WTC11 (cell line): ENCODE measurements around the gene SYTL1. TPM values are rescaled to one million over a fixed set of nuclear protein-coding genes. Genes with fewer than 3 reads are reported as not detected.

Source experiments
- ATAC-seq: fragments of 200-7000 bp; cut with Tn5 transposase; 2 replicates; pipeline ENCODE4 v1.10.0; 2021; ENCODE audit warnings: mild to moderate bottlenecking, moderate library complexity
- CTCF ChIA-PET: fragments of 300-600 bp; sonication (Branson Sonifier 250); formaldehyde crosslinking; loops from one replicate; lab custom pipeline; 2021; ENCODE audit warnings: antibody characterized with exemption; lab: Charles Lee
- POLR2A ChIA-PET: fragments of 350-600 bp; sonication (Branson Sonifier 250); formaldehyde crosslinking; loops from one replicate; lab custom pipeline; 2021; ENCODE audit warnings: antibody characterized with exemption; lab: Charles Lee
- DNase-seq: peaks from one replicate; pipeline ENCODE4 v3.0.0; 2021; ENCODE audit warnings: low spot score
- H3K27ac Mint-ChIP-seq: 2 replicates; pipeline ENCODE4 v1.8.0; 2021; ENCODE audit warnings: mixed read lengths
- H3K27me3 Mint-ChIP-seq: 2 replicates; pipeline ENCODE4 v1.8.0; 2021; ENCODE audit warnings: low read depth, mild to moderate bottlenecking, moderate library complexity, mixed read lengths
- H3K36me3 Mint-ChIP-seq: 2 replicates; pipeline ENCODE4 v1.8.0; 2021; ENCODE audit warnings: mixed read lengths
- H3K4me1 Mint-ChIP-seq: 2 replicates; pipeline ENCODE4 v1.8.0; 2022; ENCODE audit warnings: mixed read lengths
- H3K4me3 Mint-ChIP-seq: 2 replicates; pipeline ENCODE4 v1.8.0; 2021; ENCODE audit warnings: mild to moderate bottlenecking, moderate library complexity, mixed read lengths
- H3K9me3 Mint-ChIP-seq: 2 replicates; pipeline ENCODE4 v1.8.0; 2021; ENCODE audit warnings: mixed read lengths
- AFF4 ChIP-seq: sonication (generic); formaldehyde crosslinking; IDR thresholded peaks from 2 replicates; pipeline ENCODE4 v1.8.1; 2023; ENCODE audit warnings: mild to moderate bottlenecking, missing genetic modification reagents, borderline replicate concordance
- ATF6 ChIP-seq: sonication (generic); formaldehyde crosslinking; IDR thresholded peaks from 2 replicates; pipeline ENCODE4 v1.8.1; 2023; ENCODE audit warnings: mild to moderate bottlenecking, missing genetic modification reagents
- CTCF ChIP-seq: fragments of 200-600 bp; IDR thresholded peaks from 2 replicates; pipeline ENCODE4 v1.8.0; 2022; ENCODE audit warnings: antibody characterized with exemption
- GABPB1 ChIP-seq: sonication (generic); formaldehyde crosslinking; IDR thresholded peaks from 2 replicates; pipeline ENCODE4 v1.8.1; 2023; ENCODE audit warnings: mild to moderate bottlenecking, missing genetic modification reagents
- MLX ChIP-seq: sonication (generic); formaldehyde crosslinking; IDR thresholded peaks from 2 replicates; pipeline ENCODE4 v1.8.1; 2023; ENCODE audit warnings: mild to moderate bottlenecking, missing genetic modification reagents, moderate library complexity
- MXD4 ChIP-seq: fragments of 250-450 bp; sonication (Bioruptor Pico); IDR thresholded peaks from 2 replicates; pipeline ENCODE4 v1.8.0; 2021; ENCODE audit warnings: mild to moderate bottlenecking, moderate library complexity, borderline replicate concordance
- NR2C2 ChIP-seq: sonication (generic); formaldehyde crosslinking; IDR thresholded peaks from 2 replicates; pipeline ENCODE4 v1.8.0; 2022; ENCODE audit warnings: mild to moderate bottlenecking, missing genetic modification reagents
- STAT6 ChIP-seq: sonication (generic); formaldehyde crosslinking; conservative IDR thresholded peaks from 2 replicates; pipeline ENCODE4 v1.8.1; 2023; ENCODE audit warnings: mild to moderate bottlenecking, low read depth, missing genetic modification reagents, moderate library complexity
- ZBTB21 ChIP-seq: sonication (generic); formaldehyde crosslinking; IDR thresholded peaks from 2 replicates; pipeline ENCODE4 v1.8.1; 2023; ENCODE audit warnings: mild to moderate bottlenecking, missing genetic modification reagents, borderline replicate concordance
- ZMAT4 ChIP-seq: fragments of 250-450 bp; sonication (Bioruptor Pico); IDR thresholded peaks from 2 replicates; pipeline ENCODE4 v1.9.0; 2021; ENCODE audit warnings: mild to moderate bottlenecking
- ZNF281 ChIP-seq: sonication (generic); formaldehyde crosslinking; IDR thresholded peaks from 2 replicates; pipeline ENCODE4 v1.8.0; 2023; ENCODE audit warnings: mild to moderate bottlenecking, missing genetic modification reagents
- ZNF396 ChIP-seq: fragments of 250-450 bp; sonication (Bioruptor Pico); IDR thresholded peaks from 2 replicates; pipeline ENCODE4 v1.8.0; 2021; ENCODE audit warnings: mild to moderate bottlenecking, moderate library complexity, borderline replicate concordance
- ZNF423 ChIP-seq: fragments of 250-450 bp; sonication (Bioruptor Pico); IDR thresholded peaks from 2 replicates; pipeline ENCODE4 v2.1.2; 2022; ENCODE audit warnings: mild to moderate bottlenecking, moderate library complexity
- total RNA-seq: library from RNA; stranded (reverse); gene quantifications from 3 replicates; pipeline ENCODE4 v1.2.3, GENCODE V29; 2021

SYTL1 gene
- total RNA-seq, 1 experiment from 2014 or later, result 18.0 TPM

- TF ChIP-seq AFF4 (CRISPR knock-in tag), result no peak
Observed at GRCh38 chr1:27299385-27300271, 42.2 kb upstream of the SYTL1 start (continued).

- peak; percentile 82 for DNase-seq
- TF ChIP-seq CTCF (peak; percentile 100), ZNF423 (0 out of 2 replicates have a peak, but pooled peaks have one; percentile 29), ZNF281 (CRISPR knock-in tag) (no peak)
- peak; percentile 79 for ATAC-seq
- Mint-ChIP-seq H3K27me3 (no peaks in the 10 kb centered on the region), H3K27ac (peak overlapping the region; percentile 48; the same call in 1 of the 2 replicates), H3K4me1 (peaks cover 25% of the 10 kb centered on the region), H3K4me3 (no peak overlapping the region), H3K9me3 (no peaks in the 10 kb centered on the region), H3K36me3 (peaks cover 3% of the 10 kb centered on the region)
- ChIA-PET CTCF (interaction anchor here (0.5 to 9.0 kb wide), 53 partner anchors 9 to 623 kb away, joined by 3 to 260 read pairs (median 6); partner anchors contain the start of genes CD164L2, FAM76A, FCN3 and IFI6), POLR2A (interaction anchor here (0.5 to 1.4 kb wide), 6 partner anchors 43 to 406 kb away, joined by 3 to 7 read pairs (median 3); partner anchors contain the start of gene MAP3K6)
Observed at GRCh38 chr1:27300341-27301051, 41.3 kb upstream of the SYTL1 start.

- ChIA-PET CTCF (interaction anchor here (0.6 to 9.0 kb wide), 46 partner anchors 9 to 371 kb away, joined by 3 to 260 read pairs (median 6); partner anchors contain the start of genes CD164L2, FCN3, IFI6 and MAP3K6), POLR2A (interaction anchor here (1.2 to 1.4 kb wide), 4 partner anchors 42 to 66 kb away, joined by 3 to 7 read pairs (median 3); partner anchors contain the start of gene MAP3K6)
- peak; percentile 3 for ATAC-seq
- Mint-ChIP-seq H3K9me3 (no peaks in the 10 kb centered on the region), H3K4me3 (no peak overlapping the region), H3K4me1 (peaks cover 25% of the 10 kb centered on the region), H3K27ac (peak overlapping the region; percentile 48; the same call in 1 of the 2 replicates), H3K36me3 (peaks cover 3% of the 10 kb centered on the region), H3K27me3 (no peaks in the 10 kb centered on the region)
- no peak for DNase-seq
- TF ChIP-seq MLX (CRISPR knock-in tag), result no peak
- no peak for TF ChIP-seq ZBTB21 (CRISPR knock-in tag)
- TF ChIP-seq ZMAT4 (CRISPR knock-in tag), result no peak
- no peak for TF ChIP-seq GABPB1
- TF ChIP-seq ATF6 (CRISPR knock-in tag), result no peak
- TF ChIP-seq STAT6 (CRISPR knock-in tag), result no peak
- no peak for TF ChIP-seq ZNF396 (CRISPR knock-in tag)
- TF ChIP-seq NR2C2 (CRISPR knock-in tag), result no peak
- TF ChIP-seq MXD4 (CRISPR knock-in tag), result no peak
Observed at GRCh38 chr1:27301052-27301422, 40.8 kb upstream of the SYTL1 start.
